Germinal center (tissue), 1 donor: ENCODE measurements around the gene ARHGEF39.

Source experiments
- DNase-seq: peaks from one replicate; pipeline ENCODE4 v3.0.0; 2012; ENCODE audit warnings: mixed read lengths, low spot score

Gene ARHGEF39

DNA sequence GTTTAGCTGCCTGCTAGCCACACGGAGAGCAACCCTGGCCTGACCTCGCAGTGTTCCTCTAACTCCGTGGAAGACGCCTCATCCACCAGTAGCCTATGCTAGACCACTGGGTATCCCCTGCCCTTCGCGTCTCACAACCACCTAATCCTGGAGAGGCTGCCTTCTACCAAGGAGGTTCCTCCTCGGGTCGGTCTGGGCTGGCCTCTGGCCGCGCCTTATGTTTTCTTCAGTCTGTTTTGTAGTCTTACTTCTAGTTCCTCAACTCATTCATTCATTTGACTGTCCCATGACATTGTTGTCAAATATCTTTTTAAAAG is 26.3 kb upstream of the ARHGEF39 start:
- DNase-seq = no peak

- DNase-seq = peak; percentile 46
Measured at GRCh38 chr9:35690614-35691333, 25.8 kb upstream of the ARHGEF39 start.

- no peak for DNase-seq
Measured at GRCh38 chr9:35690294-35690613, 25.3 kb upstream of the ARHGEF39 start.

DNA sequence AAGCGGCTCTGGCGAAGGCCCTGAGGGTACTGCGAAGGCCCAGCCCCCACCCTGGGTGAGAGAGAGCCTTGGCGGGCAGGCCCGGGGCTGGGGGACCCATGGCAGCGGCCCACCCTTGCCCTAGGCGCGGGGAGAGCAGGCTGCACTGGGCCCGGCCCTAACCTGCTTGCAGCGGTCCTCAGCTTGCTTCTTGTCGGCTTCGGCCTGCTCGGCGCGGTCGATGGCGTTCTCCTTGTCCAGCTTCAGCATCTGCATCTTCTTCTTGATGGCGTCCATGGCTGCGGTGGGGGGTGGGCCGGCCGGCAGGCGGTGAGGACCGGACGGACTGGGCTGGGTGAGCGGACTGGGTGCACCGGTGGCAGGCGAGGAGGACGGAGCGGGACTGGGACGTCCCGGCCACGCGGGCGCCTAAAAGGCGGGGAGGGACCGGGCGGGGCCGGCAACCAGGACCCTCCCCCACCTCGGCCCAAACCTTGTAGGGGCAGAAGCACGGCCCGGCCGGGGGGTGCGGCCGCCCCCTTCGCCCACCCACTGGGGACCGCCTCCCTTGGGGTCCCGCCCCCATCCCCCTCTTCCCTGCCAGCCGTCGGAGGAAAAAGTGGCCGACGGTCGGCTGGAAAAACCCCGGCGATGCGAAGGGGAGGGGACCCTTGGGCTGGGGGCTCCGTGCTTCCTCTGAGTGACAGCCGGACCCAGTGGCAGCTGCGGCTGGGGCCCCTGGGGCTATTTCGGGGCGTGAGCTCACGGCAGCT is 24.7 kb upstream of the ARHGEF39 start, which contains the start of gene TPM2:
TPM2 (minus strand) TSS at position 384 of the 752 bp plus-strand sequence; CDS start at position 276, 108 bp downstream.
- DNase-seq = no peak

DNA sequence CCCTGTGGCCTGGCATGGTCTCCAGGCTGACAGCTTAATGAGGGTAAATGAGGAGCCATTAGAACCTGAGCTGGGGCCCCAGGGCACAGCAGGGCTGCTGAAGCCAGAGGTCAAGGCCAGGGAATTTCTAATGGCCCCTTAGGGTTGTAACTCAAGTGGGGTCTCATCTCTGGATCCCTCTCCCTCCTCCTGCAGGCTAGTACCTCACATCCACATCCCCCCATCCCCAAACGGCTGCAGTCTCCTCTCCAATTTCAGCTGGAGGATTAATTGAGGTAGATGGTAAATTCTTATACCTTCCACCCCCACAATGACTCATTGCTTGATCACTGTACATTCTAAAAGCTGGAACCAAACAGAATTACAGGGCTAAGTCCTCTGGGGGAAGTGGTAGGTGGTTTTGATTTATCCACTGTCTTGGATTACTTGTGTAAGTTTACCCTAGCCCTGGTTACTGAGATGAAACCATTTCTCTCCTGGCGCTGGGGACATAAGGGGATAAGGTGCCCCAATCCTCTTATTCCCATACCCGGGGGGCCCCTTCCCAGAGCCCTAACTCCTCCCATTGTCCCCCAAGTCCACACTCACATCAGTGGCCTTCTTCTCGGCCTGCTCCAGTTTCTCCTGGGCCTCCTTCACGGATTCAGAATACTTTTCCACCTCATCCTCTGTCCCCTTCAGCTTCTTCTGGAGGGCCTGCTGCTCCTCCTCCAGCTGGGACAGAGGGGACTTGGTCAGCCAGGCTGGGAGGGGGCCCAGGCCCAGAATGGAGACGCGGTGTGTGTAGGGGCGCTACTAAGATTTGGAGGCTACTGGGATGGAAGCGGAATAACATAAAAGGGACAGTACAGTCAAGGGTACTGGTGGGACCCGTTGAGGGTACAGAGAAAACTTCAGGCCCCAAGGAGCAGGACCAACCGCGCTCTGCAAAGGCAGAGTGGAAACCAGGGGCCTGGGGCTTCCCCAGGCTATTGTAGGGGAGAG is 23.9 kb upstream of the ARHGEF39 start:
- no peak for DNase-seq

DNA sequence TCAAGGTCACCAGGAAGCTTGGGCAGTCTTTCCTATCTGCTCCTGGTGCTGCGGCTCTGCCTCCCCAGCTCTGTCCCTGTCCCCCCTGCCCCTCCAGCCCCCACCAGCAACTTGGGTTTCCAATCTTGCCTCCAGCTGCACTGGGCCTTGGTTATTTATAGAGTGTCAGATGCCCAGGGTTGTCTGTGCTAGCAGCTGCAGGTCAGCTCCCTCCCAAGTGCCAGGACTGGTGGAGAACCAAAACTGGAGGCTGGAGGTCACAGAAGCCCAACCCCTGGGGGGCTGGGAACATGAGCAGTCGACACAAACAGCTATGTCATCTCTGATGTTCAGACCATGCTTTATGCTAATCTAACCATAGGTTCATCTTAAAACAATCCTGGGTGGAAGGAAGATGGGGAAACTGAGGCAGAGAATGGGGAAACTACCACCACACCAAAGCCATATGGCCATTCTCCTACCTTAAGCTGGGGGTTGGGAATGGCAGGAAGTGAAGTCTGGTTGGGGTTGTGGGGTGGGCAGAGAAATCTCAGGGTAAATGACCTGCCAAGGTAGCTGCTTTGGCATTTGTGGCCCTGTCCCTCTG is 23.1 kb upstream of the ARHGEF39 start:
- DNase-seq = no peak

GRCh38 chr9:35687306-35687705 is 22.3 kb upstream of the ARHGEF39 start:
- DNase-seq = no peak

- DNase-seq = no peak
Measured at GRCh38 chr9:35686222-35687203, 21.5 kb upstream of the ARHGEF39 start.

DNA sequence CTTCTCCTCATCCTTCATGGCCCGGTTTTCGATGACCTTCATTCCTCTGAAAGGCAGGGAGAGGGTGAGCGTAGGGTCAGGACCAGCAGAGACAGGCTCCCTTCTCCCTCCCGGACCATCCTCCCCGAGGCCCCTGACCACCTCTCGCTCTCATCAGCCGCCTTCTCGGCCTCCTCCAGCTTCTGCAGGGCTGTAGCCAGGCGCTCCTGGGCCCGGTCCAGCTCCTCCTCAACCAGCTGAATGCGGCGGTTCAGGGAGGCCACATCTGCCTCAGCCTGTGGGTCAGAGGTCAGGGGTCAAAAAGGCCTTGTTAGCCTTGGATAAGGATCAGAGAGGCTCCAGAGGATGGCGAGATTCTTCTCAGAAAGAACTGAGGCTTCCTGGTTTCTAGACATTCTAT is 20.5 kb upstream of the ARHGEF39 start:
- DNase-seq = no peak

- DNase-seq = no peak
Measured at GRCh38 chr9:35684921-35685320, 19.9 kb upstream of the ARHGEF39 start.

GRCh38 chr9:35683323-35683722 is 18.3 kb upstream of the ARHGEF39 start:
- DNase-seq = no peak

DNA sequence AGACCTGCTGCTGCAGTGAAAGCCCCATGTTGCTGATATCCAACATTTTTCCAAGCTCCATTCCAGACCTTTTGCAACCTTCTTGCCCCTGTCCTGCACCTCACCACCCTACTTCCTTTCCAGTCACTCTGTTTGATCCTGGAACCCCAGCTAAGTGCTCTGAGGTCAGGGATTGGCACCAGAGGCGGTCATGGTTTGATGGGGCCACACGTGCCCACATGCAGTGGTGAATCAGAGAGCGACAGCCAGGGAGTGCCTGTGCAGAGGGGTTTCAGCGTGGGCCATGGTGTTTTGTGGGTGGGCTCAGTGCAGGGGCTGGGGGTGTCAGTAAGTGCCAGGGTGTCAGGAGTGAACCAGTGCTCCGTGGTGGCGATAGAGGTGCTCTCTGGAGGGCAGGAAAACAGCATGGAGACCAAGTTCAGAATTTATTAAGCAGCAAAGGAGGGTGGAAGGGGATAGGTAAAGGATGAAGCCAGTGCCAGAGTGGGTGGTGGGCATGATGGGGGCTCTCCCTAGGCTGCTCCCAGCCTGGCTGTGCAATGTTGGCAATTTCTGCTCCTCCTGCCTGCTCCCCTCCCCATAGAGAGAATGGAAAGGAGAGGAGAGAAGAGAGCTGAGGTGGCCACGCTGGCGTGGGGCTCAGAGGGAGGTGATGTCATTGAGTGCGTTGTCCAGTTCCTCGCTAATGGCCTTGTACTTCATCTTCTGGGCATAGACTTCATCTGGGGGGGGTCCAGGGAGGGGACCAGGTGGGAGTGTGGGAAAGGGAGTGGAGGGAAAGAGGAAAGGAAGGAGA is 17.7 kb upstream of the ARHGEF39 start:
- no peak for DNase-seq

- no peak for DNase-seq
Measured at GRCh38 chr9:35682051-35682450, 17.1 kb upstream of the ARHGEF39 start.

GRCh38 chr9:35681341-35682002 is 16.5 kb upstream of the ARHGEF39 start:
- no peak for DNase-seq

DNA sequence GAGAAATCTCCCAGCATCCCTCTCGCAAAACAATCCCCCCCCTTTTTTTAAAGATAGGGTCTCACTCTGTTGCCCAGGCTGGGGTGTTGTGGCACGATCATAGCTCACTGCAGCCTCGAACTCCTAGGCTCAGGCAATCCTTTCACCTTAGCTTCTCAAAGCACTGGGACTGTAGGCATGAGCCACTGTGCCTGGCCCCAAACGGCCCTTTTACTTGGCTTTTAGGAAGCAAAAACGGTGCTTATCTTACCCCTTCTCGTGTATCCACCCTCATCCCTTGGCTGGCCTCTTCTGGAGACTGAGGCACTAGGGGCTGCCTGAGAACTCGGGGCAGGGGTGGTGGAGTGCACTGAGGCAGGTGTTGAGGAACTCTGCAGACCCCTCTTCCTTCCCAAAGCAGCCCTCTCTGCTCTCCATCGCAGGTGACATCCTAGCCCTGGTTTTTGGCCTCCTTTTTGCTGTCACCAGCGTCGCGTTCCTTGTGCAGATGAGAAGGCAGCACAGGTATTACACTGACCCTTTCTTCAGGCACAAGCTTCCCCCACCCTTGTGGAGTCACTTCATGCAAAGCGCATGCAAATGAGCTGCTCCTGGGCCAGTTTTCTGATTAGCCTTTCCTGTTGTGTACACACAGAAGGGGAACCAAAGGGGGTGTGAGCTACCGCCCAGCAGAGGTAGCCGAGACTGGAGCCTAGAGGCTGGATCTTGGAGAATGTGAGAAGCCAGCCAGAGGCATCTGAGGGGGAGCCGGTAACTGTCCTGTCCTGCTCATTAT is 15.5 kb upstream of the ARHGEF39 start:
- peak; percentile 74 for DNase-seq

DNA sequence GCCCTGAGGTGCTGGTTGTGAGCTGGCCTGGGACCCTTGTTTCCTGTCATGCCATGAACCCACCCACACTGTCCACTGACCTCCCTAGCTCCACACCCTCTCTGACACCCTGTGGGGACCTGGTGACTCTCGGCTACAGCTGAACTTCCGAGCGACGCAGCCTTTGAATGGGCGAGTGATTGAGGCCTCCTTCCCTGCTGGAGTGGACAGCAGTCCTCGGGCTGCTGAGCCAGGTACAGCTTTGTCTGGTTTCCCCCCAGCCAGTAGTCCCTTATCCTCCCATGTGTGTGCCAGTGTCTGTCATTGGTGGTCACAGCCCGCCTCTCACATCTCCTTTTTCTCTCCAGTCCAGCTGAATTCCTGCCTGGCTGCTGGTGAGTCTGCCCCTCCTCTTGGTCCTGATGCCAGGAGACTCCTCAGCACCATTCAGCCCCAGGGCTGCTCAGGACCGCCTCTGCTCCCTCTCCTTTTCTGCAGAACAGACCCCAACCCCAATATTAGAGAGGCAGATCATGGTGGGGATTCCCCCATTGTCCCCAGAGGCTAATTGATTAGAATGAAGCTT is 14.9 kb upstream of the ARHGEF39 start:
- DNase-seq = no peak

DNA sequence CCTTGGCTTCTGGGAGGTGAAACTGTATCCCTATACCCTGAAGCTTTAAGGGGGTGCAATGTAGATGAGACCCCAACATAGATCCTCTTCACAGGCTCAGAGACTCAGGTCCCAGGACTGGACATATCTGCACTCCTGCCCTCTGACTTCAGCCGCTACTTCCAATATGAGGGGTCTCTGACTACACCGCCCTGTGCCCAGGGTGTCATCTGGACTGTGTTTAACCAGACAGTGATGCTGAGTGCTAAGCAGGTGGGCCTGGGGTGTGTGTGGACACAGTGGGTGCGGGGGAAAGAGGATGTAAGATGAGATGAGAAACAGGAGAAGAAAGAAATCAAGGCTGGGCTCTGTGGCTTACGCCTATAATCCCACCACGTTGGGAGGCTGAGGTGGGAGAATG is 14.1 kb upstream of the ARHGEF39 start:
- DNase-seq = no peak

GRCh38 chr9:35675732-35676392 is 10.9 kb upstream of the ARHGEF39 start:
- peak; percentile 35 for DNase-seq
